K562 (cell line): ENCODE data around the gene EIF4G2.

Experiments
- CHD4 ChIP-seq: fragments of 200-600 bp; sonication (generic); IDR thresholded peaks from 3 replicates; pipeline ENCODE4 v1.6.1; 2012; ENCODE audit warnings: low read depth, mild to moderate bottlenecking, mixed read lengths, low read length, inconsistent platforms; ENCODE audit not compliant: insufficient read depth, insufficient replicate concordance, poor library complexity, severe bottlenecking
- ELF1 ChIP-seq: fragments of 200-800 bp; sonication (Bioruptor generic); IDR thresholded peaks from 2 replicates; pipeline ENCODE4 v1.6.1; 2016; ENCODE audit warnings: missing genetic modification characterization, missing compliant biosample characterization
- KDM4B ChIP-seq, 2 experiments: fragments of 450-650 bp in 1 of 2; sonication (generic) in 1 of 2; IDR thresholded peaks; 2 replicates each; pipeline ENCODE4 v1.6.1; 2016 to 2017; ENCODE audit warnings: borderline replicate concordance in 2 of 2, antibody characterized with exemption in 1 of 2, low read depth in 1 of 2, mild to moderate bottlenecking in 1 of 2
- NFIX ChIP-seq: fragments of 250-450 bp; sonication (Bioruptor Pico); IDR thresholded peaks from 2 replicates; pipeline ENCODE4 v1.4.0; 2020; ENCODE audit warnings: low read depth, mild to moderate bottlenecking, moderate library complexity
- NFYB ChIP-seq: IDR thresholded peaks from 2 replicates; pipeline ENCODE4 v1.6.1; 2011; ENCODE audit warnings: mild to moderate bottlenecking, moderate library complexity; ENCODE audit not compliant: insufficient read length; ENCODE audit errors: extremely low read depth
- PTRF ChIP-seq: fragments of 450-650 bp; IDR thresholded peaks from 2 replicates; pipeline ENCODE4 v1.6.1; 2016; ENCODE audit warnings: mild to moderate bottlenecking, missing genetic modification characterization, missing compliant biosample characterization
- SMAD2 ChIP-seq: fragments of 150-350 bp; IDR thresholded peaks from 2 replicates; pipeline ENCODE4 v1.6.1; 2014; ENCODE audit warnings: low read depth, mild to moderate bottlenecking, low read length
- ZFP36 ChIP-seq: fragments of 150-350 bp; IDR thresholded peaks from 2 replicates; pipeline ENCODE4 v1.6.1; 2018; ENCODE audit warnings: low read length, low read depth; ENCODE audit not compliant: partially characterized antibody
- ZNF785 ChIP-seq: fragments of 250-450 bp; sonication (Bioruptor Pico); IDR thresholded peaks from 2 replicates; pipeline ENCODE4 v1.4.0; 2020; ENCODE audit warnings: mild to moderate bottlenecking
- TF ChIP-seq, protein P1 (sequence below): fragments of 250-450 bp; sonication (Bioruptor Pico); IDR thresholded peaks from 2 replicates; pipeline ENCODE4 v1.5.0; 2020; ENCODE audit warnings: mild to moderate bottlenecking, borderline replicate concordance
- TF ChIP-seq, protein P2 (sequence below), 3 experiments: IDR thresholded peaks in 2 of 3; conservative IDR thresholded peaks in 1 of 3; 2 replicates each; pipeline ENCODE4 v1.5.1; 2011 to 2012; ENCODE audit warnings: low read length in 3 of 3, mild to moderate bottlenecking in 3 of 3, control low read depth in 2 of 3, improper control_type of control experiment in 1 of 3, inconsistent platforms in 1 of 3, low read depth in 1 of 3, mixed read lengths in 1 of 3, moderate library complexity in 1 of 3; ENCODE audit not compliant: insufficient read depth in 2 of 3

DNA sequence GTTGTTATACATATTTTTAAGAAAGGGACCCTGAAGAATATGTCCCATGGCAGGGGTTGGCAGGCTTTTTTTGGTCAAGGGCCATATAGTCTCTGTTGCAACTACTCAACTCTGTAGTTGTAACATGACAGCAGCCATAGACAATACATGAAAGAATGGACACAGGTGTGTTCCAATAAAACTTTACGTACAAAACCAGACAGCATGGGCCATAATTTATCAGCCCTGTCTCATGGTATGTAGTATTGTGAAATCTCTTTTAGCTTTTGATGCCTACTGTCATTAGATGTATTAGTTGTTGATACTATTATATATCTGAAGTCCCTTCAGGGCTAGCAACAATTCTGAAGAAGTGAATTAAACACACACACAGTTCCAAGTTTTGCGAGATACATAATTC lies 46.6 kb upstream of the EIF4G2 start:
- TF ChIP-seq, protein P1, sequence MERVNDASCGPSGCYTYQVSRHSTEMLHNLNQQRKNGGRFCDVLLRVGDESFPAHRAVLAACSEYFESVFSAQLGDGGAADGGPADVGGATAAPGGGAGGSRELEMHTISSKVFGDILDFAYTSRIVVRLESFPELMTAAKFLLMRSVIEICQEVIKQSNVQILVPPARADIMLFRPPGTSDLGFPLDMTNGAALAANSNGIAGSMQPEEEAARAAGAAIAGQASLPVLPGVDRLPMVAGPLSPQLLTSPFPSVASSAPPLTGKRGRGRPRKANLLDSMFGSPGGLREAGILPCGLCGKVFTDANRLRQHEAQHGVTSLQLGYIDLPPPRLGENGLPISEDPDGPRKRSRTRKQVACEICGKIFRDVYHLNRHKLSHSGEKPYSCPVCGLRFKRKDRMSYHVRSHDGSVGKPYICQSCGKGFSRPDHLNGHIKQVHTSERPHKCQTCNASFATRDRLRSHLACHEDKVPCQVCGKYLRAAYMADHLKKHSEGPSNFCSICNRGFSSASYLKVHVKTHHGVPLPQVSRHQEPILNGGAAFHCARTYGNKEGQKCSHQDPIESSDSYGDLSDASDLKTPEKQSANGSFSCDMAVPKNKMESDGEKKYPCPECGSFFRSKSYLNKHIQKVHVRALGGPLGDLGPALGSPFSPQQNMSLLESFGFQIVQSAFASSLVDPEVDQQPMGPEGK (CRISPR knock-in tag): no peak
- TF ChIP-seq CHD4: no peak
- TF ChIP-seq ELF1 (tag): no peak
- no peak for TF ChIP-seq ZNF785
- TF ChIP-seq, protein P2, sequence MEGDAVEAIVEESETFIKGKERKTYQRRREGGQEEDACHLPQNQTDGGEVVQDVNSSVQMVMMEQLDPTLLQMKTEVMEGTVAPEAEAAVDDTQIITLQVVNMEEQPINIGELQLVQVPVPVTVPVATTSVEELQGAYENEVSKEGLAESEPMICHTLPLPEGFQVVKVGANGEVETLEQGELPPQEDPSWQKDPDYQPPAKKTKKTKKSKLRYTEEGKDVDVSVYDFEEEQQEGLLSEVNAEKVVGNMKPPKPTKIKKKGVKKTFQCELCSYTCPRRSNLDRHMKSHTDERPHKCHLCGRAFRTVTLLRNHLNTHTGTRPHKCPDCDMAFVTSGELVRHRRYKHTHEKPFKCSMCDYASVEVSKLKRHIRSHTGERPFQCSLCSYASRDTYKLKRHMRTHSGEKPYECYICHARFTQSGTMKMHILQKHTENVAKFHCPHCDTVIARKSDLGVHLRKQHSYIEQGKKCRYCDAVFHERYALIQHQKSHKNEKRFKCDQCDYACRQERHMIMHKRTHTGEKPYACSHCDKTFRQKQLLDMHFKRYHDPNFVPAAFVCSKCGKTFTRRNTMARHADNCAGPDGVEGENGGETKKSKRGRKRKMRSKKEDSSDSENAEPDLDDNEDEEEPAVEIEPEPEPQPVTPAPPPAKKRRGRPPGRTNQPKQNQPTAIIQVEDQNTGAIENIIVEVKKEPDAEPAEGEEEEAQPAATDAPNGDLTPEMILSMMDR (IDR thresholded peaks at IDR 0.05 in 2 of 3, conservative IDR thresholded peaks at IDR 0.05 in 1 of 3; ENCODE audit: insufficient read depth in 2 of 3, low read depth in 1 of 3, low read length in 3 of 3): no peak
- no peak for TF ChIP-seq NFYB
- TF ChIP-seq NFIX (CRISPR knock-in tag): no peak
- no peak for TF ChIP-seq PTRF (tag)
- TF ChIP-seq KDM4B (IDR thresholded peaks at IDR 0.05; ENCODE audit: borderline replicate concordance in 2 of 2, low read depth in 1 of 2): no peak
- no peak for TF ChIP-seq ZFP36
- TF ChIP-seq SMAD2: no peak
